GM12878 (cell line): ENCODE data around the gene FZD10. TPM values are rescaled to one million over a fixed set of nuclear protein-coding genes. Genes with fewer than 3 reads are reported as not detected.

ENCODE experiments used
- ATAC-seq: fragments of 200-7000 bp; cut with Tn5 transposase; 3 replicates; pipeline ENCODE4 v1.9.1; 2020; ENCODE audit warnings: mild to moderate bottlenecking, moderate library complexity
- BruUV-seq: library from RNA; stranded (reverse); fragments of 400-500 nt; replicated peaks from 2 replicates; lab custom pipeline; 2021; lab: Mats Ljungman, UMichigan
- CTCF ChIA-PET: fragments of 300-600 bp; sonication (Branson Sonifier 250); formaldehyde crosslinking; extraction: SDS; loops from one replicate; lab custom pipeline; 2021; ENCODE audit warnings: inconsistent platforms; lab: Yijun Ruan, JAX
- POLR2A ChIA-PET: fragments of 350-600 bp; formaldehyde crosslinking; extraction: SDS; loops from one replicate; lab custom pipeline; 2021; ENCODE audit warnings: inconsistent platforms; lab: Charles Lee
- RAD21 ChIA-PET: fragments of 300-600 bp; sonication (Branson Sonifier 250); formaldehyde crosslinking; loops from one replicate; lab custom pipeline; 2023; ENCODE audit warnings: antibody characterized with exemption; ENCODE audit not compliant: unreplicated experiment; lab: Charles Lee
- SMC1A ChIA-PET: fragments of 300-600 bp; sonication (Branson Sonifier 250); formaldehyde crosslinking; loops from one replicate; lab custom pipeline; 2023; ENCODE audit not compliant: unreplicated experiment, uncharacterized antibody; lab: Charles Lee
- DNase-seq: peaks from one replicate; pipeline ENCODE4 v3.0.0-alpha.2; 2011; ENCODE audit warnings: low read depth, low spot score
- FAIRE-seq: peaks from 3 replicates; lab custom pipeline; 2011; peaks lifted over from hg19 to GRCh38; lab: Jason Lieb, UNC
- H2AFZ ChIP-seq: 2 replicates; pipeline ENCODE4 v1.6.0; 2011; ENCODE audit warnings: low read depth, low read length, control low read depth; ENCODE audit not compliant: control insufficient read depth
- H3K27ac ChIP-seq: 2 replicates; pipeline ENCODE4 v1.5.1; 2011; ENCODE audit warnings: control low read depth; ENCODE audit not compliant: control insufficient read depth, insufficient read depth
- H3K27me3 ChIP-seq, 2 experiments: replicated peaks in 1 of 2; 2 replicates each; pipeline versions ENCODE4 v1.6.0 to v1.6.1; 2011; ENCODE audit warnings: low read length in 1 of 2; ENCODE audit not compliant: control insufficient read depth in 2 of 2, insufficient read depth in 2 of 2
- H3K36me3 ChIP-seq, 2 experiments: 2 replicates each; pipeline ENCODE4 v1.5.1; 2011; ENCODE audit warnings: low read length in 1 of 2; ENCODE audit not compliant: control insufficient read depth in 2 of 2, insufficient read depth in 2 of 2
- H3K4me1 ChIP-seq: 2 replicates; pipeline ENCODE4 v1.6.1; 2011; ENCODE audit warnings: mild to moderate bottlenecking, low read length, moderate library complexity, mixed read lengths; ENCODE audit not compliant: control insufficient read depth, insufficient read depth
- H3K4me2 ChIP-seq: 2 replicates; pipeline ENCODE4 v1.6.0; 2011; ENCODE audit warnings: control low read depth; ENCODE audit not compliant: control insufficient read depth, insufficient read depth
- H3K4me3 ChIP-seq: fragments of 200-600 bp; sonication (generic); 2 replicates; pipeline ENCODE4 v1.5.1; 2016
- H3K79me2 ChIP-seq: 2 replicates; pipeline ENCODE4 v1.6.0; 2011; ENCODE audit warnings: low read length; ENCODE audit not compliant: control insufficient read depth, insufficient read depth
- H3K9ac ChIP-seq: 2 replicates; pipeline ENCODE4 v1.8.0; 2011; ENCODE audit warnings: low read length, control low read depth, mixed read lengths; ENCODE audit not compliant: control insufficient read depth, insufficient read depth
- H3K9me3 ChIP-seq: replicated peaks from 3 replicates; pipeline ENCODE4 v1.5.1; 2011; ENCODE audit warnings: mild to moderate bottlenecking, low read length; ENCODE audit not compliant: control insufficient read depth, insufficient read depth
- H4K20me1 ChIP-seq: 2 replicates; pipeline ENCODE4 v1.6.0; 2011; ENCODE audit not compliant: control insufficient read depth, insufficient read depth
- ASH2L ChIP-seq: fragments of 300-600, 200-600 bp; sonication (generic); IDR thresholded peaks from 2 replicates; pipeline ENCODE4 v1.6.1; 2017; ENCODE audit warnings: low read depth, mild to moderate bottlenecking, borderline replicate concordance
- CHD1 ChIP-seq: IDR thresholded peaks from 2 replicates; pipeline ENCODE4 v1.6.1; 2012; ENCODE audit warnings: low read depth, low read length, improper control_type of control experiment
- FOXK2 ChIP-seq: fragments of 450-650 bp; IDR thresholded peaks from 2 replicates; pipeline ENCODE4 v1.6.1; 2017; ENCODE audit warnings: mild to moderate bottlenecking, moderate library complexity
- NR2F1 ChIP-seq: fragments of 450-650 bp; conservative IDR thresholded peaks from 2 replicates; pipeline ENCODE4 v1.6.1; 2017; ENCODE audit warnings: mild to moderate bottlenecking
- PAX8 ChIP-seq: fragments of 450-650 bp; IDR thresholded peaks from 2 replicates; pipeline ENCODE4 v1.6.1; 2017; ENCODE audit warnings: mild to moderate bottlenecking, moderate library complexity
- POLR2A ChIP-seq: IDR thresholded peaks from 2 replicates; pipeline ENCODE4 v1.6.1; 2011; ENCODE audit warnings: low read depth, mild to moderate bottlenecking, low read length
- SMARCA5 ChIP-seq: fragments of 450-650 bp; IDR thresholded peaks from 2 replicates; pipeline ENCODE4 v1.6.1; 2017; ENCODE audit warnings: mild to moderate bottlenecking
- SREBF1 ChIP-seq: IDR thresholded peaks from 2 replicates; pipeline ENCODE4 v1.6.1; 2012; ENCODE audit warnings: mild to moderate bottlenecking, low read length
- SREBF2 ChIP-seq: IDR thresholded peaks from 2 replicates; pipeline ENCODE4 v1.6.1; 2012; ENCODE audit warnings: mild to moderate bottlenecking, low read length
- ZBTB33 ChIP-seq: fragments of 450-650 bp; IDR thresholded peaks from 2 replicates; pipeline ENCODE4 v1.6.1; 2017; ENCODE audit warnings: mild to moderate bottlenecking
- ZSCAN29 ChIP-seq: fragments of 450-650 bp; IDR thresholded peaks from 2 replicates; pipeline ENCODE4 v1.6.1; 2017; ENCODE audit warnings: mild to moderate bottlenecking, moderate library complexity
- WGBS: methylation state at CpG from one replicate; pipeline ENCODE4 v1.1.6; 2016; ENCODE audit warnings: low lambda C conversion rate; ENCODE audit not compliant: insufficient replicate concordance, insufficient coverage; ENCODE audit errors: missing lambda C conversion rate; 5-methylcytosine and 5-hydroxymethylcytosine counted together
- in situ Hi-C: fragments of 300-500 bp; cut with MboI; formaldehyde crosslinking; loops from 9 replicates; pipeline ENCODE4 v1.14.3; 2018; ENCODE audit warnings: mixed read lengths
- intact Hi-C: fragments of 100-400 bp; cut with micrococcal nuclease; formaldehyde crosslinking; loops from one replicate; pipeline ENCODE4 v1.14.2; 2022; ENCODE audit not compliant: unreplicated experiment
- polyA plus RNA-seq, 11 experiments: library from polyadenylated mRNA; depleted of rRNA in 4 of 11; unstranded in 6 of 11; stranded (reverse) in 5 of 11; fragments of >200 nt; fragmentation: Nextera tagmentation in 4 of 11; fragmentation: Illumina TruSeq in 1 of 11; extraction: Ambion mirVana in 4 of 11; extraction: Trizol in 1 of 11; gene quantifications; 1 replicate in 1 of 11; 2 replicates in 10 of 11; pipeline versions ENCODE4 v1.2.1 to v1.2.3, GENCODE V29; 2011 to 2016; ENCODE audit warnings: inconsistent platforms in 2 of 11, missing spikeins in 2 of 11, low read depth in 1 of 11
- total RNA-seq, 4 experiments: library from RNA; depleted of rRNA in 3 of 4; stranded (reverse); fragments of >200 nt in 3 of 4; fragmentation: Illumina TruSeq in 1 of 4; extraction: Trizol in 1 of 4; gene quantifications; 2 replicates each; pipeline versions ENCODE4 v1.2.1 to v1.2.3, GENCODE V29; 2013 to 2021
- TF ChIP-seq, protein P1 (sequence below): fragments of 450-650 bp; IDR thresholded peaks from 2 replicates; pipeline ENCODE4 v1.6.1; 2016; ENCODE audit warnings: mild to moderate bottlenecking
- TF ChIP-seq, protein P2 (sequence below): IDR thresholded peaks from 2 replicates; pipeline ENCODE4 v1.6.1; 2012; ENCODE audit warnings: low read depth, low read length, improper control_type of control experiment
- TF ChIP-seq, protein P3 (sequence below): IDR thresholded peaks from 2 replicates; pipeline ENCODE4 v1.6.1; 2012; ENCODE audit warnings: low read depth, low read length, improper control_type of control experiment

Gene FZD10
- total and polyA plus RNA-seq, 10 of the 15 experiments (the other 5 are each of a cell fraction or from before 2014, with no cell fraction given) = not detected

- no peaks in the 10 kb centered on the region for H3K36me3 ChIP-seq
- no peak for DNase-seq
- CTCF ChIA-PET = no interaction called here
- intact Hi-C loops (no loop called here), in situ Hi-C loops (no loop called here)
- no peaks in the 10 kb centered on the region for H3K4me1 ChIP-seq
- no peak overlapping the region for H3K9ac ChIP-seq
- no peaks in the 10 kb centered on the region for H3K79me2 ChIP-seq
- 70% methylated on average over 67 of the region's 71 CpGs for WGBS
- TF ChIP-seq, protein P1, sequence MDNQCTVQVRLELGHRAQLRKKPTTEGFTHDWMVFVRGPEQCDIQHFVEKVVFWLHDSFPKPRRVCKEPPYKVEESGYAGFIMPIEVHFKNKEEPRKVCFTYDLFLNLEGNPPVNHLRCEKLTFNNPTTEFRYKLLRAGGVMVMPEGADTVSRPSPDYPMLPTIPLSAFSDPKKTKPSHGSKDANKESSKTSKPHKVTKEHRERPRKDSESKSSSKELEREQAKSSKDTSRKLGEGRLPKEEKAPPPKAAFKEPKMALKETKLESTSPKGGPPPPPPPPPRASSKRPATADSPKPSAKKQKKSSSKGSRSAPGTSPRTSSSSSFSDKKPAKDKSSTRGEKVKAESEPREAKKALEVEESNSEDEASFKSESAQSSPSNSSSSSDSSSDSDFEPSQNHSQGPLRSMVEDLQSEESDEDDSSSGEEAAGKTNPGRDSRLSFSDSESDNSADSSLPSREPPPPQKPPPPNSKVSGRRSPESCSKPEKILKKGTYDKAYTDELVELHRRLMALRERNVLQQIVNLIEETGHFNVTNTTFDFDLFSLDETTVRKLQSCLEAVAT = no peak
- TF ChIP-seq NR2F1 (no peak), ZBTB33 (no peak), SMARCA5 (no peak), FOXK2 (no peak), CHD1 (no peak), POLR2A (no peak), SREBF2 (no peak), SREBF1 (no peak), PAX8 (no peak), ZSCAN29 (no peak), ASH2L (no peak)
- TF ChIP-seq, protein P2, sequence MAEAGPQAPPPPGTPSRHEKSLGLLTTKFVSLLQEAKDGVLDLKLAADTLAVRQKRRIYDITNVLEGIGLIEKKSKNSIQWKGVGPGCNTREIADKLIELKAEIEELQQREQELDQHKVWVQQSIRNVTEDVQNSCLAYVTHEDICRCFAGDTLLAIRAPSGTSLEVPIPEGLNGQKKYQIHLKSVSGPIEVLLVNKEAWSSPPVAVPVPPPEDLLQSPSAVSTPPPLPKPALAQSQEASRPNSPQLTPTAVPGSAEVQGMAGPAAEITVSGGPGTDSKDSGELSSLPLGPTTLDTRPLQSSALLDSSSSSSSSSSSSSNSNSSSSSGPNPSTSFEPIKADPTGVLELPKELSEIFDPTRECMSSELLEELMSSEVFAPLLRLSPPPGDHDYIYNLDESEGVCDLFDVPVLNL = no peak
- TF ChIP-seq, protein P3, sequence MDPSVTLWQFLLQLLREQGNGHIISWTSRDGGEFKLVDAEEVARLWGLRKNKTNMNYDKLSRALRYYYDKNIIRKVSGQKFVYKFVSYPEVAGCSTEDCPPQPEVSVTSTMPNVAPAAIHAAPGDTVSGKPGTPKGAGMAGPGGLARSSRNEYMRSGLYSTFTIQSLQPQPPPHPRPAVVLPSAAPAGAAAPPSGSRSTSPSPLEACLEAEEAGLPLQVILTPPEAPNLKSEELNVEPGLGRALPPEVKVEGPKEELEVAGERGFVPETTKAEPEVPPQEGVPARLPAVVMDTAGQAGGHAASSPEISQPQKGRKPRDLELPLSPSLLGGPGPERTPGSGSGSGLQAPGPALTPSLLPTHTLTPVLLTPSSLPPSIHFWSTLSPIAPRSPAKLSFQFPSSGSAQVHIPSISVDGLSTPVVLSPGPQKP = no peak
- TF ChIP-seq, all 136 proteins: peak for 0
- H3K27ac ChIP-seq = no peak overlapping the region
- ChIA-PET SMC1A (no interaction called here), POLR2A (no interaction called here), RAD21 (no interaction called here)
- no peaks in the 10 kb centered on the region for H4K20me1 ChIP-seq
- H3K9me3 ChIP-seq = no peaks in the 10 kb centered on the region; the same call in 2 of the 3 replicates
- no peak overlapping the region for H3K4me3 ChIP-seq
- H3K27me3 ChIP-seq = no peaks in the 10 kb centered on the region
- no peak overlapping the region for H2AFZ ChIP-seq
- no peak overlapping the region for H3K4me2 ChIP-seq
- no peak for FAIRE-seq
- BruUV-seq = no TSS peak
- no peak for ATAC-seq
Observed at GRCh38 chr12:130163461-130164215, 1.4 kb downstream of the FZD10 start.
